Measurements from ENCODE around the gene CTPS2. TPM values are rescaled to one million over a fixed set of nuclear protein-coding genes. Genes with fewer than 3 reads are reported as not detected.

Gene CTPS2
- total and polyA plus RNA-seq, 2 experiments from 2014 or later = 10.4 to 35.5 TPM

DNA sequence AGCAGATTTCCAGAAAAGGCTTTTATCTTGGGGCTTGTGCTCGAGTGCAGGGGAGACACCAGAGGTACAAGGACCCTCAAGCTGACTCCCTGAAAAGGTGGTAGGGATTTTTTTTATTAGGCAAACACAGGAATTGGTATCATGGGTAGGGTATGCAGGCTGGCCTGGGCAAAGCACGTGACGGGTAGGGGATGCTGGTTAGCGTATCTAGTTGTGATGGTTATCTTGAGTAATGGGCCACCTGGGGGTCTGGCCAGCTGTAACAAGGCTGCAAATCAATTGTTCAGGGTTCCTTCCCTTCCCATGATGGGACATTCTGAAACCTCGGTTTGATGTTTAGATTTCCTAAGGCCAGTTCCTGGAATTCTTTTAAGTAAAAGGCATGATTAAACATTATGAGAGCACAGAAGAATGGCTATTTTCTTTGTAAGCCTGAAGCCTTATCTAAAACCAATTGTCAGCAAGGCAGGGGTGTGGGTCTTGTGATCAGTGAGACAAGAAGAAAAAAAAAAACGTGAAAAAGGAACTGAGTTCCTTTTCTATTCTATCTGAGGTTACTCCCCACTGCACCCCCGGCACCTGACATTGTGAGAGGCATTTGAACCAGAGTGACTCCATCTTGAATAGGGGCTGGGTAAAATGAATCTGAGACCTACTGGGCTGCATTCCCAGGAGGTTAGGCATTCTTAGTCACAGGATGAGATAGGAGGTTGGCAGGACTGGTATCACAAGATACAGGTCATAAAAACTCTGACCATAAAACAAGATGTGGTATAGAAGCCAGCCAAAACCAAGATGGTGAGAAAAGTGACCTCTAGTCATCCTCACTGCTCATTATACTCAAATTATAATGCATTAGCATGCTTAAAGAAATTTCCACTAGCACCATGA lies 126.7 kb downstream of the CTPS2 start:
- Mint-ChIP-seq H3K9me3 (peaks cover 33% of the 10 kb centered on the region), H3K27me3 (ENCODE audit: insufficient read depth, low read depth, poor library complexity) (peaks cover 5% of the 10 kb centered on the region), H3K27ac (no peak overlapping the region)

More for the DNA sequence above, 126.7 kb downstream of the CTPS2 start:
- H3K79me2 ChIP-seq (replicated peaks; ENCODE audit: insufficient read depth) = peaks cover 14% of the 10 kb centered on the region; the same call in 1 of the 2 replicates
- no peak for ATAC-seq
- H3K4me3 ChIP-seq = no peak overlapping the region
- H3F3A ChIP-seq (replicated peaks; ENCODE audit: low read depth) = no peaks in the 10 kb centered on the region
- H3K4me1 Mint-ChIP-seq = peaks cover 29% of the 10 kb centered on the region
- H3K4me1 ChIP-seq (ENCODE audit: insufficient read depth) = peaks cover 16% of the 10 kb centered on the region
- DNase-seq (ENCODE audit: low spot score) = no peak
- H3K36me3 Mint-ChIP-seq (ENCODE audit: low read depth) = peaks cover 71% of the 10 kb centered on the region
- H3K27me3 ChIP-seq (ENCODE audit: insufficient read depth) = no peaks in the 10 kb centered on the region
- TF ChIP-seq STAT1 (IDR thresholded peaks at IDR 0.05; ENCODE audit: unreplicated experiment) (no peak), JUNB (IDR thresholded peaks at IDR 0.05; ENCODE audit: unreplicated experiment) (no peak), EZH2phosphoT487 (IDR thresholded peaks at IDR 0.05; ENCODE audit: unreplicated experiment) (no peak), NANOG (IDR thresholded peaks at IDR 0.05; ENCODE audit: borderline replicate concordance) (no peak), EZH2 (IDR thresholded peaks at IDR 0.05; ENCODE audit: low read depth, unreplicated experiment) (no peak), ZNF114 (CRISPR knock-in tag; IDR thresholded peaks at IDR 0.05) (no peak)
- TF ChIP-seq, protein P1, sequence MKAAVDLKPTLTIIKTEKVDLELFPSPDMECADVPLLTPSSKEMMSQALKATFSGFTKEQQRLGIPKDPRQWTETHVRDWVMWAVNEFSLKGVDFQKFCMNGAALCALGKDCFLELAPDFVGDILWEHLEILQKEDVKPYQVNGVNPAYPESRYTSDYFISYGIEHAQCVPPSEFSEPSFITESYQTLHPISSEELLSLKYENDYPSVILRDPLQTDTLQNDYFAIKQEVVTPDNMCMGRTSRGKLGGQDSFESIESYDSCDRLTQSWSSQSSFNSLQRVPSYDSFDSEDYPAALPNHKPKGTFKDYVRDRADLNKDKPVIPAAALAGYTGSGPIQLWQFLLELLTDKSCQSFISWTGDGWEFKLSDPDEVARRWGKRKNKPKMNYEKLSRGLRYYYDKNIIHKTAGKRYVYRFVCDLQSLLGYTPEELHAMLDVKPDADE (IDR thresholded peaks at IDR 0.05) = no peak
- TF ChIP-seq, protein P2, sequence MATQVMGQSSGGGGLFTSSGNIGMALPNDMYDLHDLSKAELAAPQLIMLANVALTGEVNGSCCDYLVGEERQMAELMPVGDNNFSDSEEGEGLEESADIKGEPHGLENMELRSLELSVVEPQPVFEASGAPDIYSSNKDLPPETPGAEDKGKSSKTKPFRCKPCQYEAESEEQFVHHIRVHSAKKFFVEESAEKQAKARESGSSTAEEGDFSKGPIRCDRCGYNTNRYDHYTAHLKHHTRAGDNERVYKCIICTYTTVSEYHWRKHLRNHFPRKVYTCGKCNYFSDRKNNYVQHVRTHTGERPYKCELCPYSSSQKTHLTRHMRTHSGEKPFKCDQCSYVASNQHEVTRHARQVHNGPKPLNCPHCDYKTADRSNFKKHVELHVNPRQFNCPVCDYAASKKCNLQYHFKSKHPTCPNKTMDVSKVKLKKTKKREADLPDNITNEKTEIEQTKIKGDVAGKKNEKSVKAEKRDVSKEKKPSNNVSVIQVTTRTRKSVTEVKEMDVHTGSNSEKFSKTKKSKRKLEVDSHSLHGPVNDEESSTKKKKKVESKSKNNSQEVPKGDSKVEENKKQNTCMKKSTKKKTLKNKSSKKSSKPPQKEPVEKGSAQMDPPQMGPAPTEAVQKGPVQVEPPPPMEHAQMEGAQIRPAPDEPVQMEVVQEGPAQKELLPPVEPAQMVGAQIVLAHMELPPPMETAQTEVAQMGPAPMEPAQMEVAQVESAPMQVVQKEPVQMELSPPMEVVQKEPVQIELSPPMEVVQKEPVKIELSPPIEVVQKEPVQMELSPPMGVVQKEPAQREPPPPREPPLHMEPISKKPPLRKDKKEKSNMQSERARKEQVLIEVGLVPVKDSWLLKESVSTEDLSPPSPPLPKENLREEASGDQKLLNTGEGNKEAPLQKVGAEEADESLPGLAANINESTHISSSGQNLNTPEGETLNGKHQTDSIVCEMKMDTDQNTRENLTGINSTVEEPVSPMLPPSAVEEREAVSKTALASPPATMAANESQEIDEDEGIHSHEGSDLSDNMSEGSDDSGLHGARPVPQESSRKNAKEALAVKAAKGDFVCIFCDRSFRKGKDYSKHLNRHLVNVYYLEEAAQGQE (IDR thresholded peaks at IDR 0.05; ENCODE audit: unreplicated experiment) = no peak
- TF ChIP-seq, protein P3, sequence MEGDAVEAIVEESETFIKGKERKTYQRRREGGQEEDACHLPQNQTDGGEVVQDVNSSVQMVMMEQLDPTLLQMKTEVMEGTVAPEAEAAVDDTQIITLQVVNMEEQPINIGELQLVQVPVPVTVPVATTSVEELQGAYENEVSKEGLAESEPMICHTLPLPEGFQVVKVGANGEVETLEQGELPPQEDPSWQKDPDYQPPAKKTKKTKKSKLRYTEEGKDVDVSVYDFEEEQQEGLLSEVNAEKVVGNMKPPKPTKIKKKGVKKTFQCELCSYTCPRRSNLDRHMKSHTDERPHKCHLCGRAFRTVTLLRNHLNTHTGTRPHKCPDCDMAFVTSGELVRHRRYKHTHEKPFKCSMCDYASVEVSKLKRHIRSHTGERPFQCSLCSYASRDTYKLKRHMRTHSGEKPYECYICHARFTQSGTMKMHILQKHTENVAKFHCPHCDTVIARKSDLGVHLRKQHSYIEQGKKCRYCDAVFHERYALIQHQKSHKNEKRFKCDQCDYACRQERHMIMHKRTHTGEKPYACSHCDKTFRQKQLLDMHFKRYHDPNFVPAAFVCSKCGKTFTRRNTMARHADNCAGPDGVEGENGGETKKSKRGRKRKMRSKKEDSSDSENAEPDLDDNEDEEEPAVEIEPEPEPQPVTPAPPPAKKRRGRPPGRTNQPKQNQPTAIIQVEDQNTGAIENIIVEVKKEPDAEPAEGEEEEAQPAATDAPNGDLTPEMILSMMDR (conservative IDR thresholded peaks at IDR 0.05; ENCODE audit: low read depth in 2 of 2) = no peak
- H4K20me1 ChIP-seq (replicated peaks; ENCODE audit: insufficient read depth) = no peaks in the 10 kb centered on the region
- H3K27ac ChIP-seq (ENCODE audit: low read depth) = peak overlapping the region; percentile 94
- H3K9me2 ChIP-seq (ENCODE audit: insufficient read depth) = no peaks in the 10 kb centered on the region
- H3K4me3 Mint-ChIP-seq = no peak overlapping the region
- H3K36me3 ChIP-seq (ENCODE audit: insufficient read depth) = peaks cover 8% of the 10 kb centered on the region; the same call in 1 of the 2 replicates
- H2AFZ ChIP-seq = no peak overlapping the region
- peak overlapping the region; percentile 23; the same call in 1 of the 2 replicates for H3K4me2 ChIP-seq
